MV-4-11 (cell line): ENCODE measurements around the gene DMBT1.
A peak's percentile ranks its signal among the peaks of the same experiment; 100 is the strongest.

Experiments used
- DNase-seq: peaks from one replicate; lab custom pipeline; 2025; lab: John Stamatoyannopoulos, UW

The DMBT1 gene

GRCh38 chr10:122647383-122647968 is 86.9 kb downstream of the DMBT1 start:
- no peak for DNase-seq

- DNase-seq, result peak; percentile 29
Observed at GRCh38 chr10:122648599-122649428, 88.3 kb downstream of the DMBT1 start.

- DNase-seq, result no peak
Observed at GRCh38 chr10:122649903-122650302, 89.3 kb downstream of the DMBT1 start.

- DNase-seq, result no peak
Observed at GRCh38 chr10:122650331-122650730, 89.8 kb downstream of the DMBT1 start.

GRCh38 chr10:122655524-122656307 is 95.2 kb downstream of the DMBT1 start:
- no peak for DNase-seq

- no peak for DNase-seq
Observed at GRCh38 chr10:122656308-122656705, 95.8 kb downstream of the DMBT1 start.

GRCh38 chr10:122656741-122657140 is 96.2 kb downstream of the DMBT1 start:
- no peak for DNase-seq

GRCh38 chr10:122657255-122657654 is 96.7 kb downstream of the DMBT1 start:
- DNase-seq, result no peak

GRCh38 chr10:122657729-122658128 is 97.2 kb downstream of the DMBT1 start:
- DNase-seq, result no peak

- DNase-seq, result no peak
Observed at GRCh38 chr10:122658356-122659049, 97.9 kb downstream of the DMBT1 start.

GRCh38 chr10:122659126-122659525 is 98.6 kb downstream of the DMBT1 start:
- no peak for DNase-seq

- no peak for DNase-seq
Observed at GRCh38 chr10:122659651-122660050, 99.1 kb downstream of the DMBT1 start.

- no peak for DNase-seq
Observed at GRCh38 chr10:122660696-122661095, 100.1 kb downstream of the DMBT1 start.

GRCh38 chr10:122662231-122662630 is 101.7 kb downstream of the DMBT1 start:
- no peak for DNase-seq

- DNase-seq, result no peak
Observed at GRCh38 chr10:122663516-122664130, 103.1 kb downstream of the DMBT1 start.

GRCh38 chr10:122664501-122664900 is 103.9 kb downstream of the DMBT1 start:
- no peak for DNase-seq

- no peak for DNase-seq
Observed at GRCh38 chr10:122665329-122665860, 104.8 kb downstream of the DMBT1 start.

- no peak for DNase-seq
Observed at GRCh38 chr10:122665946-122666345, 105.4 kb downstream of the DMBT1 start.

GRCh38 chr10:122669045-122669444 is 108.5 kb downstream of the DMBT1 start:
- DNase-seq, result no peak

GRCh38 chr10:122669842-122670241 is 109.3 kb downstream of the DMBT1 start:
- DNase-seq, result no peak

GRCh38 chr10:122671355-122671754 is 110.8 kb downstream of the DMBT1 start:
- no peak for DNase-seq
